Measurements from ENCODE around the gene TNNT2. TPM values are rescaled to one million over a fixed set of nuclear protein-coding genes. Genes with fewer than 3 reads are reported as not detected.

Gene TNNT2
- total RNA-seq, 1 experiment from 2014 or later = 0.90 TPM

GRCh38 chr1:201401700-201402099 is 24.2 kb upstream of the TNNT2 start:
- Histone ChIP-seq H3K36me3 (ENCODE audit: insufficient read depth, low read length, poor library complexity, severe bottlenecking) (no peaks in the 10 kb centered on the region), H3K27ac (ENCODE audit: low read depth, low read length, poor library complexity, severe bottlenecking) (no peak overlapping the region), H3K4me3 (ENCODE audit: low read depth, low read length, poor library complexity, severe bottlenecking) (no peak overlapping the region), H3K27me3 (replicated peaks; ENCODE audit: insufficient read depth, low read depth, low read length, poor library complexity) (peaks cover 16% of the 10 kb centered on the region), H3K4me1 (ENCODE audit: insufficient read depth, low read length, poor library complexity, severe bottlenecking) (no peaks in the 10 kb centered on the region), H3K9me3 (ENCODE audit: low read depth, low read length, poor library complexity, severe bottlenecking) (no peaks in the 10 kb centered on the region)
- DNase-seq (ENCODE audit: low spot score) = no peak
- TF ChIP-seq EZH2 (IDR thresholded peaks at IDR 0.05; ENCODE audit: borderline replicate concordance, low read depth, low read length, poor library complexity, severe bottlenecking) = no peak
- no peak for TF ChIP-seq CTCF (conservative IDR thresholded peaks at IDR 0.05; ENCODE audit: low read depth, low read length)
- CTCF ChIA-PET = no interaction called here
- POLR2A ChIA-PET (ENCODE audit: low non-redundant PET) = no interaction called here
- BruUV-seq (replicated peaks) = no TSS peak
- intact Hi-C loops (cut with micrococcal nuclease; ENCODE audit: unreplicated experiment) = no loop called here

- Histone ChIP-seq H3K4me3 (ENCODE audit: low read depth, low read length, poor library complexity, severe bottlenecking) (no peak overlapping the region), H3K9me3 (ENCODE audit: low read depth, low read length, poor library complexity, severe bottlenecking) (no peaks in the 10 kb centered on the region), H3K4me1 (ENCODE audit: insufficient read depth, low read length, poor library complexity, severe bottlenecking) (no peaks in the 10 kb centered on the region), H3K27ac (ENCODE audit: low read depth, low read length, poor library complexity, severe bottlenecking) (no peak overlapping the region), H3K27me3 (replicated peaks; ENCODE audit: insufficient read depth, low read depth, low read length, poor library complexity) (peaks cover 16% of the 10 kb centered on the region), H3K36me3 (ENCODE audit: insufficient read depth, low read length, poor library complexity, severe bottlenecking) (no peaks in the 10 kb centered on the region)
- no TSS peak for BruUV-seq (replicated peaks)
- ChIA-PET POLR2A (ENCODE audit: low non-redundant PET) (no interaction called here), CTCF (no interaction called here)
- no peak for DNase-seq (ENCODE audit: low spot score)
- intact Hi-C loops (cut with micrococcal nuclease; ENCODE audit: unreplicated experiment) = no loop called here
- TF ChIP-seq EZH2 (IDR thresholded peaks at IDR 0.05; ENCODE audit: borderline replicate concordance, low read depth, low read length, poor library complexity, severe bottlenecking) = no peak
- TF ChIP-seq CTCF (conservative IDR thresholded peaks at IDR 0.05; ENCODE audit: low read depth, low read length) = no peak
Measured at GRCh38 chr1:201400852-201401230, 23.4 kb upstream of the TNNT2 start.

GRCh38 chr1:201400212-201400851 is 22.9 kb upstream of the TNNT2 start:
- POLR2A ChIA-PET (ENCODE audit: low non-redundant PET) = no interaction called here
- DNase-seq (ENCODE audit: low spot score) = no peak
- Histone ChIP-seq H3K4me1 (ENCODE audit: insufficient read depth, low read length, poor library complexity, severe bottlenecking) (no peaks in the 10 kb centered on the region), H3K4me3 (ENCODE audit: low read depth, low read length, poor library complexity, severe bottlenecking) (no peak overlapping the region), H3K27ac (ENCODE audit: low read depth, low read length, poor library complexity, severe bottlenecking) (no peak overlapping the region), H3K27me3 (replicated peaks; ENCODE audit: insufficient read depth, low read depth, low read length, poor library complexity) (peaks cover 16% of the 10 kb centered on the region), H3K36me3 (ENCODE audit: insufficient read depth, low read length, poor library complexity, severe bottlenecking) (no peaks in the 10 kb centered on the region), H3K9me3 (ENCODE audit: low read depth, low read length, poor library complexity, severe bottlenecking) (no peaks in the 10 kb centered on the region)
- CTCF ChIA-PET = no interaction called here
- no TSS peak for BruUV-seq (replicated peaks)
- TF ChIP-seq CTCF (conservative IDR thresholded peaks at IDR 0.05; ENCODE audit: low read depth, low read length) (no peak), EZH2 (IDR thresholded peaks at IDR 0.05; ENCODE audit: borderline replicate concordance, low read depth, low read length, poor library complexity, severe bottlenecking) (no peak)
- intact Hi-C loops (cut with micrococcal nuclease; ENCODE audit: unreplicated experiment) = no loop called here

All from A673 (cell line).